HepG2 (cell line): Measurements from ENCODE around the gene PLXNB2. TPM values are rescaled to one million over a fixed set of nuclear protein-coding genes. Genes with fewer than 3 reads are reported as not detected.

Source experiments
- ATAC-seq: fragments of 200-7000 bp; cut with Tn5 transposase; 3 replicates; pipeline ENCODE4 v1.9.1; 2020; ENCODE audit warnings: mild to moderate bottlenecking, moderate library complexity
- BruUV-seq: library from RNA; stranded (reverse); fragments of 400-500 nt; replicated peaks from 2 replicates; lab custom pipeline; 2021; lab: Mats Ljungman, UMichigan
- CTCF ChIA-PET: fragments of 300-600 bp; formaldehyde crosslinking; extraction: SDS; loops from one replicate; lab custom pipeline; 2021; ENCODE audit warnings: low total read pairs, inconsistent platforms, low intra/inter-chr PET ratio; lab: Yijun Ruan, JAX
- POLR2A ChIA-PET: fragments of 350-600 bp; sonication (Branson Sonifier 250); formaldehyde crosslinking; loops from one replicate; lab custom pipeline; 2020; ENCODE audit warnings: antibody characterized with exemption, inconsistent platforms; lab: Yijun Ruan, JAX
- DNase-seq: peaks from one replicate; pipeline ENCODE4 v3.0.0-alpha.2; 2015; ENCODE audit warnings: low spot score
- FAIRE-seq: peaks from 3 replicates; lab custom pipeline; 2011; peaks lifted over from hg19 to GRCh38; lab: Jason Lieb, UNC
- H2AFZ ChIP-seq: one replicate; pipeline ENCODE4 v1.6.1; 2011; ENCODE audit warnings: low read length, inconsistent platforms
- H3K27ac ChIP-seq: fragments of 300-600 bp; 3 replicates; pipeline ENCODE4 v1.8.0; 2011; ENCODE audit warnings: mixed run types, mild to moderate bottlenecking, mixed read lengths, low read length, inconsistent platforms; ENCODE audit not compliant: insufficient read depth; ENCODE audit errors: extremely low read length
- H3K27me3 ChIP-seq, 2 experiments: fragments of 200-600 bp in 1 of 2; 2 replicates in 1 of 2; 3 replicates in 1 of 2; pipeline versions ENCODE4 v1.6.0 to v1.8.0; 2011; ENCODE audit warnings: low read length in 2 of 2, mild to moderate bottlenecking in 2 of 2, moderate library complexity in 2 of 2, inconsistent platforms in 1 of 2; ENCODE audit not compliant: insufficient read depth in 2 of 2, control insufficient read depth in 1 of 2
- H3K36me3 ChIP-seq, 2 experiments: fragments of 200-600 bp in 1 of 2; replicated peaks in 1 of 2; 2 replicates in 1 of 2; 3 replicates in 1 of 2; pipeline versions ENCODE4 v1.5.1 to v1.8.0; 2011; ENCODE audit warnings: low read length in 2 of 2, inconsistent platforms in 1 of 2; ENCODE audit not compliant: insufficient read depth in 2 of 2, control insufficient read depth in 1 of 2
- H3K4me1 ChIP-seq: 2 replicates; pipeline ENCODE4 v1.5.1; 2012; ENCODE audit warnings: low read length, inconsistent platforms; ENCODE audit not compliant: insufficient read depth
- H3K4me2 ChIP-seq: 2 replicates; pipeline ENCODE4 v1.6.0; 2011; ENCODE audit warnings: low read depth, low read length, inconsistent platforms
- H3K4me3 ChIP-seq, 3 experiments: fragments of 200-600 bp in 1 of 3; sonication (generic), shearing (Covaris generic) in 1 of 3; replicated peaks in 1 of 3; 2 replicates each; pipeline ENCODE4 v1.5.1; 2011 to 2016; ENCODE audit warnings: low read length in 3 of 3, inconsistent platforms in 2 of 3, low read depth in 2 of 3, mild to moderate bottlenecking in 2 of 3, control low read depth in 1 of 3, mixed read lengths in 1 of 3; ENCODE audit not compliant: insufficient read depth in 1 of 3
- H3K79me2 ChIP-seq: one replicate; pipeline ENCODE4 v1.6.1; 2011; ENCODE audit warnings: low read length, inconsistent platforms; ENCODE audit not compliant: insufficient read depth
- H3K9ac ChIP-seq: 2 replicates; pipeline ENCODE4 v1.6.0; 2011; ENCODE audit warnings: mild to moderate bottlenecking, low read depth, low read length, inconsistent platforms; ENCODE audit not compliant: insufficient read depth
- H3K9me3 ChIP-seq: 2 replicates; pipeline ENCODE4 v1.5.1; 2012; ENCODE audit warnings: mild to moderate bottlenecking, low read length
- H4K20me1 ChIP-seq: 2 replicates; pipeline ENCODE4 v1.6.0; 2011; ENCODE audit warnings: inconsistent platforms, mild to moderate bottlenecking, low read length, moderate library complexity; ENCODE audit not compliant: insufficient read depth
- ETS1 ChIP-seq: sonication (generic); formaldehyde crosslinking; IDR thresholded peaks from 2 replicates; pipeline ENCODE4 v1.4.0; 2020; ENCODE audit warnings: missing genetic modification reagents
- FOXO4 ChIP-seq: sonication (generic); formaldehyde crosslinking; conservative IDR thresholded peaks from 2 replicates; pipeline ENCODE4 v1.8.1; 2023; ENCODE audit warnings: missing genetic modification reagents
- HES4 ChIP-seq: sonication (generic); formaldehyde crosslinking; IDR thresholded peaks from 2 replicates; pipeline ENCODE4 v1.9.0; 2021; ENCODE audit warnings: mild to moderate bottlenecking, missing genetic modification reagents, borderline replicate concordance
- HNRNPL ChIP-seq: fragments of 200-400 bp; formaldehyde crosslinking; IDR thresholded peaks from 2 replicates; pipeline ENCODE4 v1.6.1; 2017; ENCODE audit warnings: mild to moderate bottlenecking, low read depth, low read length
- MLLT10 ChIP-seq: sonication (generic); formaldehyde crosslinking; IDR thresholded peaks from 2 replicates; pipeline ENCODE4 v1.4.0; 2020; ENCODE audit warnings: missing genetic modification reagents
- MTF2 ChIP-seq: sonication (generic); formaldehyde crosslinking; IDR thresholded peaks from 2 replicates; pipeline ENCODE4 v1.5.0; 2020; ENCODE audit warnings: missing genetic modification reagents, borderline replicate concordance
- MYC ChIP-seq: sonication (generic); formaldehyde crosslinking; IDR thresholded peaks from 2 replicates; pipeline ENCODE4 v1.9.0; 2021; ENCODE audit warnings: missing genetic modification reagents, borderline replicate concordance
- PBX3 ChIP-seq: sonication (generic); formaldehyde crosslinking; IDR thresholded peaks from 2 replicates; pipeline ENCODE4 v1.8.1; 2023; ENCODE audit warnings: missing genetic modification reagents, inconsistent platforms, borderline replicate concordance
- RAD21 ChIP-seq: fragments of 450-650 bp; formaldehyde crosslinking; IDR thresholded peaks from 2 replicates; pipeline ENCODE4 v1.5.0; 2020; ENCODE audit warnings: mild to moderate bottlenecking
- ZNF468 ChIP-seq: sonication (generic); formaldehyde crosslinking; IDR thresholded peaks from 2 replicates; pipeline ENCODE4 v1.8.0; 2022; ENCODE audit warnings: mild to moderate bottlenecking, moderate library complexity, missing genetic modification reagents
- ZNF556 ChIP-seq: sonication (generic); formaldehyde crosslinking; IDR thresholded peaks from 2 replicates; pipeline ENCODE4 v1.4.0; 2020; ENCODE audit warnings: mild to moderate bottlenecking, missing genetic modification reagents, borderline replicate concordance
- ZNF569 ChIP-seq: sonication (generic); formaldehyde crosslinking; IDR thresholded peaks from 2 replicates; pipeline ENCODE4 v1.5.0; 2020; ENCODE audit warnings: mild to moderate bottlenecking, missing genetic modification reagents, moderate library complexity, borderline replicate concordance
- ZNF670 ChIP-seq: sonication (generic); formaldehyde crosslinking; IDR thresholded peaks from 2 replicates; pipeline ENCODE4 v1.8.0; 2022; ENCODE audit warnings: mild to moderate bottlenecking, missing genetic modification reagents, borderline replicate concordance
- WGBS: methylation state at CpG from one replicate; pipeline ENCODE4 v1.1.6; 2017; ENCODE audit warnings: low lambda C conversion rate; 5-methylcytosine and 5-hydroxymethylcytosine counted together
- in situ Hi-C: cut with HindIII; loops from 2 replicates; pipeline ENCODE4 v1.10.0; 2017; ENCODE audit warnings: low pct_unique_long_range_greater_than_20kb; ENCODE audit not compliant: extremely low pct_ligation_motif_present
- intact Hi-C: fragments of 100-400 bp; cut with micrococcal nuclease; formaldehyde crosslinking; loops from one replicate; pipeline ENCODE4 v1.10.0; 2022; ENCODE audit not compliant: unreplicated experiment
- polyA plus RNA-seq, 8 experiments: library from polyadenylated mRNA; depleted of rRNA in 3 of 8; stranded (reverse) in 7 of 8; unstranded in 1 of 8; fragments of >200 nt; fragmentation: Illumina TruSeq in 4 of 8; extraction: Trizol in 4 of 8; gene quantifications; 2 replicates each; pipeline versions ENCODE4 v1.2.1 to v1.2.3, GENCODE V29; 2011 to 2016; ENCODE audit warnings: low read depth in 4 of 8, missing spikeins in 1 of 8, mixed read lengths in 1 of 8; ENCODE audit not compliant: insufficient read depth in 1 of 8
- total RNA-seq, 5 experiments: library from RNA; depleted of rRNA; stranded (reverse); fragments of >200 nt; fragmentation: Illumina TruSeq; extraction: Trizol; gene quantifications; 2 replicates each; pipeline ENCODE4 v1.2.3, GENCODE V29; 2016; ENCODE audit warnings: low read depth in 1 of 5

PLXNB2 gene
- total and polyA plus RNA-seq, 2 of the 13 experiments (the other 11 are each of a cell fraction or from before 2014, with no cell fraction given) = 32.6 to 68.9 TPM

GRCh38 chr22:50318698-50319411, 11.4 kb upstream of the PLXNB2 start:
- TF ChIP-seq ZNF670 (CRISPR knock-in tag) = no peak
- TF ChIP-seq MYC = 0 out of 2 replicates have a peak, but pooled peaks have one; percentile 1
- TF ChIP-seq FOXO4 = 0 out of 2 replicates have a peak, but pooled peaks have one; percentile 13
- TF ChIP-seq ZNF569 (CRISPR knock-in tag) = no peak
- TF ChIP-seq ZNF468 (CRISPR knock-in tag) = no peak
- no peak for TF ChIP-seq HES4
- no peak for TF ChIP-seq MTF2 (CRISPR knock-in tag)
- 0 out of 2 replicates have a peak, but pooled peaks have one; percentile 40 for TF ChIP-seq HNRNPL
- no peak for TF ChIP-seq ETS1
- no peak for TF ChIP-seq ZNF556 (CRISPR knock-in tag)
- no peak for TF ChIP-seq RAD21 (CRISPR knock-in tag)
- no peak for TF ChIP-seq PBX3 (CRISPR knock-in tag)
- no peak for TF ChIP-seq MLLT10
- H3K9ac ChIP-seq = no peak overlapping the region
- intact Hi-C loops = no loop called here
- in situ Hi-C loops = no loop called here
- H3K4me3 ChIP-seq = no peak overlapping the region
- ATAC-seq (peak; percentile 2; the same call in 1 of the 3 replicates), DNase-seq (no peak), FAIRE-seq (no peak)
- no peak overlapping the region for H2AFZ ChIP-seq
- CTCF ChIA-PET = no interaction called here
- POLR2A ChIA-PET = no interaction called here
- H3K36me3 ChIP-seq = no peaks in the 10 kb centered on the region
- no TSS peak for BruUV-seq
- peaks cover 76% of the 10 kb centered on the region for H3K4me1 ChIP-seq
- WGBS = 63% methylated on average over 12 of the region's 21 CpGs
- no peak overlapping the region for H3K27ac ChIP-seq
- H3K79me2 ChIP-seq = no peaks in the 10 kb centered on the region
- H3K27me3 ChIP-seq = peaks cover 0 to 1% of the 10 kb centered on the region in 2 experiments; a peak in 3 of 5 replicates
- H3K4me2 ChIP-seq = no peak overlapping the region
- H3K9me3 ChIP-seq = no peaks in the 10 kb centered on the region
- H4K20me1 ChIP-seq = no peaks in the 10 kb centered on the region
